ENCODE results near the gene AFG1L.

DNA sequence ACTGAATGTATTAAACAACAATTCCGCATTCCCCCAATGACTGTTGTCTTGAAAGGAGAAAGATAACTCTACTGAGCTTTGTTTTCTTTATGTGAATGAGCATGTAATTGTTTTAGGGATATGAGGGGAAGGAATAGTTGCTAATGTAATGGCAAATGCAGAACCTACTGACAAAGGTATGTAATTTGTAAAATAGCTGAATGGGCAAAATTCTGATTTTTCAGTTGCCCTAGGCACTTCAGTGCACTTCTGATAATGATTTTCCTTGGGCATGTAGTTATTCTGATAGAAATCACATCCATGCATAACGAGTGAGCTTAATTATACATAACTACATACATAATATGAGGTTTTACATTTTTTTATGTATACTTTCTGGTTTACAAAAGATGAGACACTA, 212.5 kb downstream of the AFG1L start:
- TF ChIP-seq, protein P1, sequence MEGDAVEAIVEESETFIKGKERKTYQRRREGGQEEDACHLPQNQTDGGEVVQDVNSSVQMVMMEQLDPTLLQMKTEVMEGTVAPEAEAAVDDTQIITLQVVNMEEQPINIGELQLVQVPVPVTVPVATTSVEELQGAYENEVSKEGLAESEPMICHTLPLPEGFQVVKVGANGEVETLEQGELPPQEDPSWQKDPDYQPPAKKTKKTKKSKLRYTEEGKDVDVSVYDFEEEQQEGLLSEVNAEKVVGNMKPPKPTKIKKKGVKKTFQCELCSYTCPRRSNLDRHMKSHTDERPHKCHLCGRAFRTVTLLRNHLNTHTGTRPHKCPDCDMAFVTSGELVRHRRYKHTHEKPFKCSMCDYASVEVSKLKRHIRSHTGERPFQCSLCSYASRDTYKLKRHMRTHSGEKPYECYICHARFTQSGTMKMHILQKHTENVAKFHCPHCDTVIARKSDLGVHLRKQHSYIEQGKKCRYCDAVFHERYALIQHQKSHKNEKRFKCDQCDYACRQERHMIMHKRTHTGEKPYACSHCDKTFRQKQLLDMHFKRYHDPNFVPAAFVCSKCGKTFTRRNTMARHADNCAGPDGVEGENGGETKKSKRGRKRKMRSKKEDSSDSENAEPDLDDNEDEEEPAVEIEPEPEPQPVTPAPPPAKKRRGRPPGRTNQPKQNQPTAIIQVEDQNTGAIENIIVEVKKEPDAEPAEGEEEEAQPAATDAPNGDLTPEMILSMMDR (IDR thresholded peaks at IDR 0.05): no peak
- no peak for TF ChIP-seq POLR2A (IDR thresholded peaks at IDR 0.05)
